ENCODE data around the gene ITFG1.

DNA sequence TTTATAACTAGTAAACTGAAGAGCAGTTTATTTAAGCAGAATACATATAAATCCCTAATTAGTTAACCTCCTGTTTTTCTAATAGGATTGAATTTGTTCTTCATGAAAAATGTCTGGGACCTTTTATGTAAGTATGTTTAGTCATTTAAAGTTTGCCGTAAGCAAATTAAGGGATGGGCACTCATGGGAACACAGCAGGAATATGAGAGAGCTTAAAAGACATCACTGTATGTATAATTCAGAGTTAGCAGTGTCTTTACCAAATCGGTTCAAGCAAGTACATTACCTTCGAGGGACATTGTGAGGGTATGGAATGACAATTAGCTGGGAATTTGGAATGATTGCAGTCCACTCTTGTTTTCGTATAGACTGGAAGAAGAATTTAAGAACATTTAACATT is 299.4 kb downstream of the ITFG1 start:
- TF ChIP-seq CEBPB (tag; IDR thresholded peaks at IDR 0.05) (no peak), POLR2A (conservative IDR thresholded peaks at IDR 0.05) (no peak), HNRNPLL (IDR thresholded peaks at IDR 0.05; ENCODE audit: low read depth, low read length, poor library complexity, severe bottlenecking) (no peak), RFX1 (IDR thresholded peaks at IDR 0.05) (no peak), NFYB (IDR thresholded peaks at IDR 0.05; ENCODE audit: extremely low read depth, insufficient read length) (no peak), DDX20 (tag; IDR thresholded peaks at IDR 0.05; ENCODE audit: low read depth) (no peak), TCF7 (IDR thresholded peaks at IDR 0.05; ENCODE audit: borderline replicate concordance) (no peak), NCOA6 (IDR thresholded peaks at IDR 0.05) (no peak), RBFOX2 (IDR thresholded peaks at IDR 0.05; ENCODE audit: low read depth, low read length) (no peak)
- TF ChIP-seq, protein P1, sequence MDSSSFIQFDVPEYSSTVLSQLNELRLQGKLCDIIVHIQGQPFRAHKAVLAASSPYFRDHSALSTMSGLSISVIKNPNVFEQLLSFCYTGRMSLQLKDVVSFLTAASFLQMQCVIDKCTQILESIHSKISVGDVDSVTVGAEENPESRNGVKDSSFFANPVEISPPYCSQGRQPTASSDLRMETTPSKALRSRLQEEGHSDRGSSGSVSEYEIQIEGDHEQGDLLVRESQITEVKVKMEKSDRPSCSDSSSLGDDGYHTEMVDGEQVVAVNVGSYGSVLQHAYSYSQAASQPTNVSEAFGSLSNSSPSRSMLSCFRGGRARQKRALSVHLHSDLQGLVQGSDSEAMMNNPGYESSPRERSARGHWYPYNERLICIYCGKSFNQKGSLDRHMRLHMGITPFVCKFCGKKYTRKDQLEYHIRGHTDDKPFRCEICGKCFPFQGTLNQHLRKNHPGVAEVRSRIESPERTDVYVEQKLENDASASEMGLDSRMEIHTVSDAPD (CRISPR knock-in tag; IDR thresholded peaks at IDR 0.05) = no peak
- TF ChIP-seq, protein P2, sequence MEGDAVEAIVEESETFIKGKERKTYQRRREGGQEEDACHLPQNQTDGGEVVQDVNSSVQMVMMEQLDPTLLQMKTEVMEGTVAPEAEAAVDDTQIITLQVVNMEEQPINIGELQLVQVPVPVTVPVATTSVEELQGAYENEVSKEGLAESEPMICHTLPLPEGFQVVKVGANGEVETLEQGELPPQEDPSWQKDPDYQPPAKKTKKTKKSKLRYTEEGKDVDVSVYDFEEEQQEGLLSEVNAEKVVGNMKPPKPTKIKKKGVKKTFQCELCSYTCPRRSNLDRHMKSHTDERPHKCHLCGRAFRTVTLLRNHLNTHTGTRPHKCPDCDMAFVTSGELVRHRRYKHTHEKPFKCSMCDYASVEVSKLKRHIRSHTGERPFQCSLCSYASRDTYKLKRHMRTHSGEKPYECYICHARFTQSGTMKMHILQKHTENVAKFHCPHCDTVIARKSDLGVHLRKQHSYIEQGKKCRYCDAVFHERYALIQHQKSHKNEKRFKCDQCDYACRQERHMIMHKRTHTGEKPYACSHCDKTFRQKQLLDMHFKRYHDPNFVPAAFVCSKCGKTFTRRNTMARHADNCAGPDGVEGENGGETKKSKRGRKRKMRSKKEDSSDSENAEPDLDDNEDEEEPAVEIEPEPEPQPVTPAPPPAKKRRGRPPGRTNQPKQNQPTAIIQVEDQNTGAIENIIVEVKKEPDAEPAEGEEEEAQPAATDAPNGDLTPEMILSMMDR (IDR thresholded peaks at IDR 0.05 in 2 of 3, conservative IDR thresholded peaks at IDR 0.05 in 1 of 3; ENCODE audit: insufficient read depth in 2 of 3, low read depth in 1 of 3, low read length in 3 of 3) = no peak
- TF ChIP-seq, protein P3, sequence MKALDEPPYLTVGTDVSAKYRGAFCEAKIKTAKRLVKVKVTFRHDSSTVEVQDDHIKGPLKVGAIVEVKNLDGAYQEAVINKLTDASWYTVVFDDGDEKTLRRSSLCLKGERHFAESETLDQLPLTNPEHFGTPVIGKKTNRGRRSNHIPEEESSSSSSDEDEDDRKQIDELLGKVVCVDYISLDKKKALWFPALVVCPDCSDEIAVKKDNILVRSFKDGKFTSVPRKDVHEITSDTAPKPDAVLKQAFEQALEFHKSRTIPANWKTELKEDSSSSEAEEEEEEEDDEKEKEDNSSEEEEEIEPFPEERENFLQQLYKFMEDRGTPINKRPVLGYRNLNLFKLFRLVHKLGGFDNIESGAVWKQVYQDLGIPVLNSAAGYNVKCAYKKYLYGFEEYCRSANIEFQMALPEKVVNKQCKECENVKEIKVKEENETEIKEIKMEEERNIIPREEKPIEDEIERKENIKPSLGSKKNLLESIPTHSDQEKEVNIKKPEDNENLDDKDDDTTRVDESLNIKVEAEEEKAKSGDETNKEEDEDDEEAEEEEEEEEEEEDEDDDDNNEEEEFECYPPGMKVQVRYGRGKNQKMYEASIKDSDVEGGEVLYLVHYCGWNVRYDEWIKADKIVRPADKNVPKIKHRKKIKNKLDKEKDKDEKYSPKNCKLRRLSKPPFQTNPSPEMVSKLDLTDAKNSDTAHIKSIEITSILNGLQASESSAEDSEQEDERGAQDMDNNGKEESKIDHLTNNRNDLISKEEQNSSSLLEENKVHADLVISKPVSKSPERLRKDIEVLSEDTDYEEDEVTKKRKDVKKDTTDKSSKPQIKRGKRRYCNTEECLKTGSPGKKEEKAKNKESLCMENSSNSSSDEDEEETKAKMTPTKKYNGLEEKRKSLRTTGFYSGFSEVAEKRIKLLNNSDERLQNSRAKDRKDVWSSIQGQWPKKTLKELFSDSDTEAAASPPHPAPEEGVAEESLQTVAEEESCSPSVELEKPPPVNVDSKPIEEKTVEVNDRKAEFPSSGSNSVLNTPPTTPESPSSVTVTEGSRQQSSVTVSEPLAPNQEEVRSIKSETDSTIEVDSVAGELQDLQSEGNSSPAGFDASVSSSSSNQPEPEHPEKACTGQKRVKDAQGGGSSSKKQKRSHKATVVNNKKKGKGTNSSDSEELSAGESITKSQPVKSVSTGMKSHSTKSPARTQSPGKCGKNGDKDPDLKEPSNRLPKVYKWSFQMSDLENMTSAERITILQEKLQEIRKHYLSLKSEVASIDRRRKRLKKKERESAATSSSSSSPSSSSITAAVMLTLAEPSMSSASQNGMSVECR (CRISPR knock-in tag; IDR thresholded peaks at IDR 0.05) = no peak
